Peyer's patch (tissue), 4 donors: ENCODE results near the gene ASCL4. TPM values are rescaled to one million over a fixed set of nuclear protein-coding genes. Genes with fewer than 3 reads are reported as not detected.

Source experiments
- DNase-seq, 3 donors: peaks; one replicate each; pipeline ENCODE4 v3.0.0-alpha.2; 2017 to 2019
- H3K27ac ChIP-seq, 4 donors: fragments of 200-600 bp; sonication (generic); one replicate each; pipeline ENCODE4 v1.5.1; 2016 to 2019
- H3K27me3 ChIP-seq, 2 donors: fragments of 200-600 bp; sonication (generic); one replicate each; pipeline ENCODE4 v1.5.1; 2019
- H3K36me3 ChIP-seq, 3 donors: fragments of 200-600 bp; sonication (generic); one replicate each; pipeline ENCODE4 v1.5.1; 2016 to 2019
- H3K4me1 ChIP-seq, 4 donors: fragments of 200-600 bp; sonication (generic); one replicate each; pipeline ENCODE4 v1.5.1; 2016 to 2019
- H3K4me3 ChIP-seq, 4 donors: fragments of 200-600 bp; sonication (generic); 1 replicate in 3 of 4; 2 replicates in 1 of 4; pipeline ENCODE4 v1.5.1; 2016 to 2019; ENCODE audit warnings: mild to moderate bottlenecking in 1 of 4
- H3K9me3 ChIP-seq, 4 donors: fragments of 200-600 bp; sonication (generic); one replicate each; pipeline ENCODE4 v1.5.1; 2016 to 2019; ENCODE audit warnings: mild to moderate bottlenecking in 1 of 4
- POLR2A ChIP-seq, 2 donors: fragments of 450-650 bp; IDR thresholded peaks; one replicate each; pipeline ENCODE4 v1.5.1; 2017; ENCODE audit warnings: antibody characterized with exemption in 2 of 2, mild to moderate bottlenecking in 2 of 2, moderate library complexity in 2 of 2
- total RNA-seq, 4 donors: library from RNA; depleted of rRNA; stranded (reverse); fragments of >200 nt; gene quantifications; one replicate each; pipeline ENCODE4 v1.1.0, GENCODE V29; 2016
- TF ChIP-seq, protein P1 (sequence below), 6 experiments: fragments of 450-650 bp in 4 of 6; fragments of 200-600 bp in 2 of 6; sonication (generic) in 1 of 6; IDR thresholded peaks; one replicate each; pipeline ENCODE4 v1.5.1; 2017 to 2019; ENCODE audit warnings: antibody characterized with exemption in 6 of 6, mild to moderate bottlenecking in 3 of 6, moderate library complexity in 1 of 6

Gene ASCL4
- total RNA-seq, 4 donors from 2014 or later, result not detected

DNA sequence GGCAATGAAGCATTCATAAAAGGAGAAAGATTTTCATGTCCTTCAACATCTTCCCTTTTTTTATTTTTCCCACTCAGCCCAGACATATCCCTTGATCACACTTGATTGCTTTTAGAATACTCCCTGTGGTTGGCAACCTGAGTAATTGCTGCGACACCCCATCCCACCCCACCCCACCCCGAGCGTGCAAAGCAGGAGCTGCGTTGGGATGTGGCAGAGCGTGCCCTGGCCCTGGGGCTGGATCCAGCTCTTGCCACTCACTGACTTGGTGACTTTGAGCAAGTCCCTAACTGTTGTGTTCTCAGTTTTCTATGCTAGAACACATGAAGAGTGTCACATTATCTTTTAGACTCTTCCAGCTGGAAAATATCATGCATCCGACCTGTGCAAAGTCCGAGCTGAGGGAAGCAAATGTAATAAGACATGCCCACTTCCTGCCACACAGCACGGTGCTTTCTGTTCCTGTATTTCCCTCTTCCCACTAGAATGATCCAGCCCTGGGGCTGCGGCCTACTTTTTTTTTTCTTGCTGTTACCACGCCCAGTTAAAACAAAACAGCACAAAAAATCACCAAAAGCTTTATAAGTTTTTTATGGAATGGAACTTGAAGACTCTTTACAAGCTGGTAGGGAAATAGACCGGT is 4.0 kb downstream of the ASCL4 start:
- TF ChIP-seq POLR2A (IDR thresholded peaks at IDR 0.05), result no peak
- TF ChIP-seq, protein P1, sequence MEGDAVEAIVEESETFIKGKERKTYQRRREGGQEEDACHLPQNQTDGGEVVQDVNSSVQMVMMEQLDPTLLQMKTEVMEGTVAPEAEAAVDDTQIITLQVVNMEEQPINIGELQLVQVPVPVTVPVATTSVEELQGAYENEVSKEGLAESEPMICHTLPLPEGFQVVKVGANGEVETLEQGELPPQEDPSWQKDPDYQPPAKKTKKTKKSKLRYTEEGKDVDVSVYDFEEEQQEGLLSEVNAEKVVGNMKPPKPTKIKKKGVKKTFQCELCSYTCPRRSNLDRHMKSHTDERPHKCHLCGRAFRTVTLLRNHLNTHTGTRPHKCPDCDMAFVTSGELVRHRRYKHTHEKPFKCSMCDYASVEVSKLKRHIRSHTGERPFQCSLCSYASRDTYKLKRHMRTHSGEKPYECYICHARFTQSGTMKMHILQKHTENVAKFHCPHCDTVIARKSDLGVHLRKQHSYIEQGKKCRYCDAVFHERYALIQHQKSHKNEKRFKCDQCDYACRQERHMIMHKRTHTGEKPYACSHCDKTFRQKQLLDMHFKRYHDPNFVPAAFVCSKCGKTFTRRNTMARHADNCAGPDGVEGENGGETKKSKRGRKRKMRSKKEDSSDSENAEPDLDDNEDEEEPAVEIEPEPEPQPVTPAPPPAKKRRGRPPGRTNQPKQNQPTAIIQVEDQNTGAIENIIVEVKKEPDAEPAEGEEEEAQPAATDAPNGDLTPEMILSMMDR (IDR thresholded peaks at IDR 0.05), result no peak
- Histone ChIP-seq H3K36me3 (no peaks in the 10 kb centered on the region), H3K4me1 (peaks cover 0 to 11% (median 8%) of the 10 kb centered on the region in 4 donors), H3K9me3 (no peaks in the 10 kb centered on the region), H3K27ac (no peak overlapping the region), H3K27me3 (peaks cover 0 to 14% of the 10 kb centered on the region in 2 donors), H3K4me3 (no peak overlapping the region)
- peak in 1 of 3 donors; percentile 59 for DNase-seq

DNA sequence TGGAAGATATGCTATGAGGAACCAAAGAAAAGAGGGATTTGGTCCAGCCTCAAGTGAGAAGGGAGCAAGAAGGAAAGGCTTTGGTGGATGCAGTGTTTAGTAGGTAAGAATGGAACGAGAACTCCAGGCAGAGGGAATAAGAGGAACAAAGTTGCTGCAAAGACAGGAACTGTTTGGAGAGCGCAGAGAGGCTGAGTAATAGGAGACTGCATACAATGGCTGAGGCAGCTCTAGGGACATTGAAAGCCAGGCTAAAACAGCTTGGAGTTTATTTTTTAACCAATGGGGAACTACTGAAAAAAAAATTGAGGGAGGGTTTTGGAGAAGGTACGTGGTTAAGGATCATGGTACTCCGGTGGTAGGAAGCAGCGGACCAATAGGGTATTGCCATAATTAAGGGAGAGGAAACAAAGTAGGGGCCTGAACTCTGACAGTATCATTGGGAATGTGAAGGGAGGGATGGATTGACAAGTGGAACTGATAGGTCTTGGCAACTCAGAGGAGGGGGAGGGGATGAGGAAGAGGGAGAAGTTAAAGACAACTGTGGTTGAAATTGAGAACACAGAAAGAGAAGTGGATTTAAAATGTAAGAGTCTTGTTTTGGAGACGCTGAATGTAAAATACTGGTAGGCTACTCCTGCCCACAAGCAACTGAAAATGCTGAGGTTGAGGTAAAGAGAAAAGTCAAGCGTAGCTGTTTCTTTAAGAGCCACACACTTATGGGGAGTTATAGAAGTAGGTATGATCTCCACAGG is 4.8 kb downstream of the ASCL4 start:
- Histone ChIP-seq H3K4me3 (no peak overlapping the region), H3K9me3 (no peaks in the 10 kb centered on the region), H3K4me1 (peaks cover 0 to 11% (median 8%) of the 10 kb centered on the region in 4 donors), H3K27me3 (peaks cover 0 to 14% of the 10 kb centered on the region in 2 donors), H3K27ac (peak overlapping the region in 1 of 4 donors; percentile 5), H3K36me3 (no peaks in the 10 kb centered on the region)
- TF ChIP-seq POLR2A (IDR thresholded peaks at IDR 0.05), result no peak
- TF ChIP-seq, protein P1 (IDR thresholded peaks at IDR 0.05), result no peak
- peak in 1 of 3 donors; percentile 27 for DNase-seq

DNA sequence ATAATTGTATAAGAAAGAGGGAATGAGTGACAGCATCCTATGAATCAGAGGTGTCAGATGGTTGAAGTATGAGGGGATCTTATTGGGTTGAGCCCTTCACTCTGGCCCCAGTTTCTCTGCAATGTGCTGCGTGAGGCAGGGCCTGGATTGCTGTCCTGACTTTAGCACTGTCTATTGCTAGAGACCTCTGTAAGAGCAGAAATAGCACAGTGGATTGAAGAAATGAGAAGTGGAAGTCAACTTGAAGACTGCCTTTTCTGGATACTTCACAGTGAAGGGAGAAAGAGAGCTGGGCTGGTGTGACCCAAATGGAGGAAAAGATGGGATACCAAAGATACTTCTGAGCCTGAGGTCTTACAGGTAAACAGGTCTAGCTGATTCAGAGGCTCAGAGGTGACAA is 5.8 kb downstream of the ASCL4 start:
- Histone ChIP-seq H3K9me3 (no peaks in the 10 kb centered on the region), H3K36me3 (no peaks in the 10 kb centered on the region), H3K4me3 (no peak overlapping the region), H3K27ac (no peak overlapping the region), H3K27me3 (peaks cover 0 to 11% of the 10 kb centered on the region in 2 donors), H3K4me1 (peaks cover 0 to 8% (median 5%) of the 10 kb centered on the region in 4 donors)
- no peak for DNase-seq
- TF ChIP-seq, protein P1 (IDR thresholded peaks at IDR 0.05), result no peak
- TF ChIP-seq POLR2A (IDR thresholded peaks at IDR 0.05), result no peak

DNA sequence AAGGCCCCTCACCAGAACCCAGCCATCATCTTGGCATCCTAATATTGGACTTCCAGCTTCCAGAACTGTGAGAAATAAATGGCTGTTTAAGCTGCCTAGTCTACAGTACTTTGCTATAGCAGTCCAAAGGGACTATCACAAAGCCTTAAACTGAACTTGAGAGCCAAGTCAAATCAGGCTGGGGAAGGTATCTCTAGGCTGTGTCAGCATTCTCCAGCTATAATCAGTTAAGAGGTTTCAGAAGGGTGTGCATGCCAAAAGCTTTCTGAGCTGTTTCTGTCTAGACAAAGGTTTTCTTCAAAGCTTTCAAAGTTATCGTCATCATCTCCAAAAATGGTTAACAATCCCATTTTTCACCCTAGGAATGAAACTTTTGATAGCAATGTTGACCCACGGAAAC is 7.6 kb downstream of the ASCL4 start:
- Histone ChIP-seq H3K36me3 (no peaks in the 10 kb centered on the region), H3K4me3 (no peak overlapping the region), H3K27me3 (no peaks in the 10 kb centered on the region), H3K4me1 (peaks cover 0 to 8% (median 2%) of the 10 kb centered on the region in 4 donors), H3K27ac (no peak overlapping the region), H3K9me3 (no peaks in the 10 kb centered on the region)
- TF ChIP-seq, protein P1 (IDR thresholded peaks at IDR 0.05), result no peak
- no peak for TF ChIP-seq POLR2A (IDR thresholded peaks at IDR 0.05)
- DNase-seq, result no peak

DNA sequence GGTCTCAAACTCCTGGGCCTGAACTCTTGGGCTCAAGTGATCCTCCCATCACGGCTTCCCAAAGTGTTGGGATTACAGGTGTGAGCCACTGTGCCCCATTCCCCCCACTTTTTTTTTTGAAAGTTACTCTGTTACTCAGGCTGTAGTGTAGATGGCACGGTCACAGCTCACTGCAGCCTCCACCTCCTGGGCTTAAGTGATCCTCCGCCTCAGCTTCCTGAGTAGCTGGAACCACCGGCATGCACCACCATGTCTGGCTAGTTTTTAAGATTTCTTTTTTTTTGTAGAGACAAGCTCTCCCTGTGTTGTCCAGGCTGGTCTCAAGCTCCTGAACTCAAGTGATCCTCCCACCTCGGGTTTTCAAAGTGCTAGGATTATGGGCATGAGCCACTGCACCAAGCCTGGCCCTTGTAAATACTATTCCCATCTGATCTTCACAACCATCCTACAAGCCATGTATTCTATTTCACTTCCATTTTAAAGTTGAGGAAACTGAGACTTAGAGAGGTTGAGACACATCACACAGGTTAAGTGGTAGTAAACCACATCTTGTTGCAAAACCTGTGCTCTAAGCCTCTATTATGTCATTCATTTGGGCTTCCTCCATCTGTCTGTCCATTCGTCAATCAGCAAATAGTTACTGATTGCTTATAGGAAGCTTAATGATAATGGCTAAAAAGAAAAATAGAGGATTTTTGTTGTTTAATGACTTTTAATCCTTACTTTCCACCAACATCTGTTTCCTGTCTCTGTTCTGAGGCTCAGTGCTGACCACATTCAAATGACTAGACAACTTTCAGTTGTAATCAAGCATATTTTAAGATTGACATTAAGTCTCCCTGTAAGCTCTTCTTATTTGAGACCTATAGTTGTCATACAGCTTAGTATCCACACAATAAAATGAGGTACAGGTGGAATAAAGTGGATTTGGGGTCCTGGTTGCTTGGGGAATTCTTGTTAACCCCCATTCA is 9.2 kb downstream of the ASCL4 start:
- H3K9me3 ChIP-seq, result no peaks in the 10 kb centered on the region
- peaks cover 0 to 5% (median 2%) of the 10 kb centered on the region in 4 donors for H3K4me1 ChIP-seq
- H3K27me3 ChIP-seq, result no peaks in the 10 kb centered on the region
- DNase-seq, result no peak
- H3K36me3 ChIP-seq, result no peaks in the 10 kb centered on the region
- no peak for TF ChIP-seq POLR2A (IDR thresholded peaks at IDR 0.05)
- TF ChIP-seq, protein P1 (IDR thresholded peaks at IDR 0.05), result no peak
- no peak overlapping the region for H3K27ac ChIP-seq
- no peak overlapping the region for H3K4me3 ChIP-seq
